GM19397 (cell line): ENCODE results near the gene WDR54.
A peak's percentile ranks its signal among the peaks of the same experiment; 100 is the strongest.
"Not testable (repeated sequence)": the region's sequence is repeated elsewhere in the genome, so short reads cannot be mapped to it uniquely, and the experiment has no call there.

Experiments
- ATAC-seq: cut with Tn5 transposase; IDR thresholded peaks from one replicate; pipeline ENCODE4 v1.9.1; 2021; ENCODE audit warnings: mild to moderate bottlenecking, moderate library complexity; ENCODE audit not compliant: unreplicated experiment

Gene WDR54

DNA sequence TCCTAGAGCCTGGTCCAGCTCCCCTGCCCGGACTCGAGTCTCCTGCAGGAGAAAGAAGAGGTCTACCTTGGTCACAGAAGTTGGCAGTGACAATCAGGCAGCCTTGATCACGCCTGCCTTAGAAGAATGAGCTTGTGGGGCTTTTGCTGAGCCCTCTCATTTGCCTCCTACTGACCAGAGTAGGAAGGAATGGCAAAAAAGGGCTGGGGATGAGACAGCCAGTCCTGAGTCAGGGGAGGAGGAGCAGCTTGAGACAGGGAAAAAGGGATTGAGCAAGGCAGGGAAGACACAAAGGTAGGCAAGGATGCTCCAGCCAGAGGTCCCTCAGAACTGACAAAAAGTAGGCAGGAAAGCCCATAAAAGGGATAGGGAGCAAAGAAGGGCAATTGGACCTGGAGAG, 6.0 kb downstream of the WDR54 start:
- ATAC-seq, result no peak

GRCh38 chr2:74428675-74429074, 7.1 kb downstream of the WDR54 start:
- no peak for ATAC-seq

- ATAC-seq, result no peak
These were observed 8.2 kb downstream of the WDR54 start for GRCh38 chr2:74429487-74430451.

DNA sequence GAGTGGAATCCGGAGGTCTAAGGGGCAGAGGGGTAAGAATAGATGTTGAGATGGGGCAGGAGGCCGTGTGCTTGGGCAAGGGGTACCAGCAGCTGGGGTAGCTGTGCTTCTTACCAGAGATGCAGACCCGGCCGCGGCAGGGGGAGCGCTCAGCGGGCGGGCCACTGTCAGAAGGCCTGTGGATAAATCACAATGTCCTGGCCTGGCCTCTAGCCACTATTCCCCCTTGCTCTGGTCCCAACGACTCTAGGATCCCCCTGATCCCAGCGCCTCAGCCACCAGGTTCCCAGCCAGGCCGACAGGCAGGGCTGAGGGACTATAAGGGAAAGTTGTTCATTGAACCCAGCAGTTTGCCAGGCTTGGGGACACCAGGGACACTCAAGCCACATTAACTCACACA, 9.0 kb downstream of the WDR54 start:
- no peak for ATAC-seq

- no peak for ATAC-seq
These were observed 14.7 kb downstream of the WDR54 start for GRCh38 chr2:74436111-74436805.

DNA sequence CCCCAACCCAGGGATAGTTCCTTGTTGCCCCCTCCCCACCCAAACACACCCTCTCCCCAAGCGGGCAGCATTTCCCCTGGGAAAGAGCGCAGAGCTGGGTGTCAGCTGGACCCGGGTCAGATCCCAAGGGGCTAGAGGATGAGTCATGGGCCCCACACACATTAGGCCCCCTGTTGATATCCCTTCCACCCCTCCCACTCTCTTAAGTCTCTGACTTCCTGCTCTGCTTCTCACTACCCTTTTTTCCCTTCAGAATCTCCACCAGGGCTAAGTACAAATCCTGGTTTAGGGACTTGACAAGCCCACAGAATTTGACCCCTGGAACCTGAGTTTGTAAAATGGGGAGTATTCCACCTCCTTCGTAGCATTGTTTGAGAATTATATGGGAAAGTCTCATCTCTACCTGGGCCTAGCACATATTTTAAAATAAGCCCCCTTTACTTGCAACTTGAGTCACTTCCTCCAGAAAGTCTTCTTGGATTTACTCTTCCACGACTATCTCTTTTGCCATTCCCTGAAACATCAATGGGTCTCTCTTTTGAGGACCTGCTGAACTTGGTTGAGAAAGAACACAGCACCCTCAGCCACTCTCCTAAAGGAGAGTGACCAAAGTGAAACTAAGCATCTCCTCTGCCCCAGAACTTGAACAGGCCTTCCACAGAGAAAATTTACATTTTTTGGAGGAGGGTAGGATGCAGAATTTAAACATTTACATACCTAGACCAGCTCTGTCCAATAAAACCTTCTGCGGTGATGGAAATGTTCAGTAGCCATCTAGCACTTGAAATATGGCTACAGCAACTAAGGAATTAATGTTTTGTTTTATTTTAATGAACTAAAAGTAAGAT, 15.5 kb downstream of the WDR54 start:
- ATAC-seq, result no peak

DNA sequence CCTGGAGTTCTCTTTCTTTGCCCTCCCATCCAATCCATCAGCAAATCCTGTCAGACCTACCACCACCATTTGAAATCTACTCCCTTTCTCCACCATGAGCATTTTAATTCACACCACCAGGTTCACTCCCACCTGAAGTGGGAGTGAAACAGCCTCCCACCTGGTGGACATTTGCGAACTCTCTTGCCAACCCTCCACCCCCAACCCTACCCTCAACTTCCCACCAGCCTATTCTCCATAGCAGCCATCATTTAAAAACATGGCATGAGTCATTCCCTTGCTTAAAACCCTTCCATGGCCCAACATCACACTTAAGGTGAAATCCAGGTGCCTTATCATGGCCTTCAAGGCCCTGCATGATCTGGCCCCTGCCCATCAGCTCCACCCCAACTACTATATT, 16.7 kb downstream of the WDR54 start:
- ATAC-seq, result no peak

GRCh38 chr2:74439373-74439772, 17.8 kb downstream of the WDR54 start:
- no peak for ATAC-seq

DNA sequence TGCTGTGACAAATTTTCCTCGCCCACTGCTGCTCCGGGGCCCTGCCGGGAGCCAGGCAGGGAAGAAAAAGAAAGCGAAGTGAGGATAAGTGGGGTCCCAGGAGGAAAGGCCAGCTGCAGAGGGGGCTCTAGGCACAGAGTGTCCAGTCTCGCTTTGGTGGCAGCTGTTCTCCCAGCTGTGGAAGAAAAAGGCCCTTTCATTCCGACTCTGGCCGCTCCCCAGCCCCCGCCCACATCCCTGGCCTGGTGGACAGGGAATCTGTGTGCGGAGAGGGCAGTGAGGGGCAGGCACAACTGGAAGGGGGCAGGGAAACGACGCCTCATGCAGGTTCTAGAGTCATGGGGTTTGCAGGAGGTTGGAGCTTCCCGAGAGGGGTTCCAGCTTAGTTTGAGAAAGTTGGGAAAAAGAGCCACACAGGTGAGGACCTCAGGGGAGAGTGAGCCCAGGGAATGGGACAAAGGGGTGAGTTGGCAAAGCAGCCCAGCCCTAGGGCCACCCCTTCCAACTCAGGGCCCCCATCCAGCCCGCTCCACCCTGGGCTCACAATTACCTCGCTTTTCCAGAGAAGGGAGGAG, 18.4 kb downstream of the WDR54 start:
- no peak for ATAC-seq

- ATAC-seq, result peak; percentile 80
These were observed 19.0 kb downstream of the WDR54 start for GRCh38 chr2:74440378-74441169.

DNA sequence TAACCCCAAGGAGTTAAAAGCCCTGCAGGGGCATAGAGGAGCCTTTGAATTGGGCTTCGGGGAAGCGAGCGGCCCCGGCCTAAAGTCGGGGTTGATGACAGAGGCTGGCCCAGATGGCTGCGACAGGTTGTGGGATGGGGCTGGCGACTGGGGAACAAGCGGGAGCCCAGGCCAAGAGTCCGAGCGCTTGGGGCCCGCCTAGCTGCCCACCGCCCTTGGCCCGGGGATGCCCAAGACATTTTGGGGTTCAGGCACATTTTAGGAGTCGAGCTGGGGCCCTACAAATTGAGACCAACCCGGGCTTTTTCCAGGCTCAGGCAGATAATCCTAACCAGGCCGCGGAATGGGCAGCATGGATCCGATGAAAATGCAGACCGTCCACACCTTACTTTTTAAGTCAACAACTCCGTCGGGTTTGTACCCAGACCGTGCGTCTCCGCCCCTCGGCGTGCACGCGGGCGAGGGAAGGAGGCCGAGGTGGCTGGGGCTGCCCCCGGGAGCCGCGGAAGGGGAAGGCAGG, 19.7 kb downstream of the WDR54 start:
- ATAC-seq, result no peak

GRCh38 chr2:74441690-74442482, 20.4 kb downstream of the WDR54 start, which contains the start of gene RTKN:
RTKN (minus strand) TSS chr2:74441937; CDS start chr2:74441816, 121 bp downstream.
- no peak for ATAC-seq

DNA sequence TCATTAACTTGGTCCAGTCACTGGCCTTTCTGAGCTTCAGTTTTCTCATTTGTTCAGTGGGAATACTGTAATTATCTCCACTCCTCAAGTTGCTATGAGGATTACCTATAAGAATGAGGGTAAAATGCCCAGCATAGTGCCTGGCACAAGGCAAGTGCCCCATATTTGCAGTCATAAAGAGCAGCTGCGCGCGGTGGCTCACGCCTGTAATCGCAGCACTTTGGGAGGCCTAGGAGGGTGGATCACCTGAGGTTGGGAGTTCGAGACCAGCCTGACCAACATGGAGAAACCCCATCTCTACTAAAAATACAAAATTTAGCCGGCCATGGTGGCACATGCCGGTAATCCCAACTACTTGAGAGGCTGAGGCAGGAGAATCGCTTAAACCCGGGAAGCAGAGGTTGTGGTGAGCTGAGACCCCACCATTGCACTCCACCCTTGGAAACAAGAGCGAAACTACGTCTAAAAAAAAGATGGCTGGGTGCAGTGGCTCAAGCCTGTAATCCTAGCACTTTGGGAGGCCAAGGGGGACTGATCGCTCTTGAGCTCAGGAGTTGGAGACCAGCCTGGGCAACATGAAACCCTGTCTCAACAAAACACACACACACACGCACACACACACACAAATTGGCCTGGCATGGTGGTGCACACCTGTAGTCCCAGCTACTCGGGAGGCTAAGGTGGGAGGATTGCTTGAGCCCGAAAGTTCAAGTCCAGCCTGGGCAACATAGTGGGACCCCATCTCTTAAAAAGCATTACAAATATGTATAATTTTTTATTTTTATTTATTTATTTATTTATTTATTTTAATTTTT, 21.2 kb downstream of the WDR54 start:
- not testable (repeated sequence) for ATAC-seq

DNA sequence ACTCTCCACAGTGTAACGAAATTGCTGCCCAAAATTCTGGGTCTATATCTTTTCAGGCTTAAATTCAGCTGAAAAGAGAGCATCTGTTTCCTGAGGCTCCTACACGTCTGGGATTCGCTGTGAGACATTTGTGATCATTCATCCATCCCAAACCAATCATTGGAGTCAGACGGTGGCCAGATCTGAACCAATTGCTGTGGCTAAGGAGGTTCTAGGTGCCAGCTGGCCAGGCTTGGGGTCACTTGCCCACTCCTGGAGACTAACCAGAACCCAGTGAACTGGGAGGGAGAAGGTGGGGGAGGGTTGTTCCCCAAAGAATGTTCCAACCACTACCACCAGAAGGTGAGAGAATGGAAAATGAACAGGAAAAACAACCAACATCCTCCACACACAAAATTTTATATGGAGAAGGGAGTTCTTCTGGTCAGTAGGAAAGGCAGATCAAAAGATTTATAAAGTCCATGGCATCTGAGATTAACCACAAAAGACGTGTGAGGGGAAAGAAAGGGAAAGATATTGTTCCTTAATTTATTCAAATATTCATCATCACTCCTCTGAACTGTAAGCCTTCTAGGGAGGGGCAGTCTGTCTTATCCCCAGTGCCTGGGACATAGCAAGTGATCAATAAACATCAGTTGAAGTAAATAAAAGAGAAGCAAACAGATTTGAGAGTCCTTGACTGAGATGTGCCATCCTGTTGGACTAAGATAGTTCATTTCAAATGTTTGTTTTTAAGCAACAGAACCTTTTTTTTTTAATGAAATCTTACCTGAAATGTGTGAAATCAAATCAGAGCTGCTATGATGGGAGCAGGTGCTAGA, 23.2 kb downstream of the WDR54 start:
- no peak for ATAC-seq

DNA sequence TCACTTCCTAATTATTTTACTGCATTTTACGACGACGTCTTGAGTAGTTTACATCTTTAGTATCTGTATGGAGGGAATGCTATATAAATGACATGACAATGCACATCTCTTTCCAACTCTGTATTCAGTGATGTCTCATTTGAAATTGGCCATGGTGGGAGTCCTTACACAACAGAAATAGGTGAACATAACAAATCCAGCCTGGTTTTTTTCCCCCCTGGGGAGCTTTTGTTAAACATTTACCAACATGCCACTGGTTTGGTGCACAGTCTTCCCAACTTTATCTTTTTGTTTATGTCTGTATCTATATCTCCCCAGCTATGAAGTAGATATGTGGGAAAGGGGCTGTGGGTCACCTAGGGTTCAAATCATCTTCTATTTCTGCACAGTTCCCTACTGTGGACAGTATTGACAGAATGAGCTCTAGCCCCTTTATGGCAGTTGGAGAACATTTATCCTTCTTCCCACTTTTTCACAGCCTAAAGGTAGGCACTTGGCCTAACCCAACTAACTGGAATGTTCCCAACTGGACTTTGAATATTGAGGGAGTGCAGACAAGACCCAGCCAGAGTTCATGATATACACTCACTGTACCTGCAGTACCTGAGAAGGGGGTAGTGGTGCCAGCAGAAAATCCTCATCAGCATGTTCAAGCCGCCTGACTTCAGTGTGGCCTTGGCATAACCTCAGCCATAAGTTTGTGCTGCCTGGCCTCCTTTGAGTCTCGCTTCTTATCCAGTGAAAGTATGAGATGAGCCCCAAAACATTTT, 25.9 kb downstream of the WDR54 start:
- no peak for ATAC-seq

GRCh38 chr2:74448771-74449170, 27.2 kb downstream of the WDR54 start:
- no peak for ATAC-seq
